Retinal pigment epithelial cell (primary cell): ENCODE results near the gene TTC32.

ENCODE experiments used
- DNase-seq: peaks from one replicate; pipeline ENCODE4 v3.0.0-alpha.2; 2010; ENCODE audit warnings: low read depth
- H3K4me3 ChIP-seq: 2 replicates; pipeline ENCODE4 v1.5.1; 2011; ENCODE audit warnings: mild to moderate bottlenecking, low read length, control low read depth, moderate library complexity
- CTCF ChIP-seq: conservative IDR thresholded peaks from 2 replicates; pipeline ENCODE4 v1.5.1; 2011; ENCODE audit warnings: low read depth, low read length, control low read depth, inconsistent platforms

TTC32 gene

GRCh38 chr2:19848029-19848750 lies 53.6 kb downstream of the TTC32 start:
- H3K4me3 ChIP-seq = no peak overlapping the region
- no peak for TF ChIP-seq CTCF
- no peak for DNase-seq

DNA sequence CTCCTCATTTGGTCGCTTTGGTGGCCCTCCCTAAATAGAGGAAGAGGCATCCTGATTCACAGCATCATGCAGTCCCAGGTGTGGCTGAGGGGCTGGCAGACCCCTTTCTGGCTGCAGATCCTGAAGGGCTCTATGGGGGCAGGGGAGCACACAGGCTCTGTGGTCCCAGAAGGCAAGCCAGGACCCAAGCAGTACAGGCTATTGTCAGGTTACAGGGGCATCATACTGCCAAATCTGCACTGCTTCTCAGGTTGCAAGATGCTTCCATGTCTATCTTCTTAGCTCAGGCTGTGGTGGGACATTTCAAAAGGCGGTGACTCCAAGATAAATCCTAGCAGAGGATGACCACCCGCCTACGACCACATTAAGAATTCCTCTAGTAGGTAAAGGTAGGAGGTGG lies 54.3 kb downstream of the TTC32 start:
- DNase-seq = no peak
- no peak for TF ChIP-seq CTCF
- H3K4me3 ChIP-seq = no peak overlapping the region
